Stimulated activated naive CD4-positive, alpha-beta T cell treated with Interleukin-2 at 50 U/mL for 16 hours (primary cell): ENCODE measurements around the gene ODR4.
"Not testable (repeated sequence)": the region's sequence is repeated elsewhere in the genome, so short reads cannot be mapped to it uniquely, and the experiment has no call there.

ENCODE experiments used
- DNase-seq: peaks from one replicate; lab custom pipeline; 2025; lab: John Stamatoyannopoulos, UW

The ODR4 gene

GRCh38 chr1:186421446-186421845, 45.8 kb downstream of the ODR4 start:
- no peak for DNase-seq

GRCh38 chr1:186424539-186424938, 48.9 kb downstream of the ODR4 start:
- no peak for DNase-seq

GRCh38 chr1:186426118-186426517, 50.5 kb downstream of the ODR4 start:
- DNase-seq = no peak

GRCh38 chr1:186429017-186429416, 53.4 kb downstream of the ODR4 start:
- DNase-seq = no peak

GRCh38 chr1:186435336-186435735, 59.7 kb downstream of the ODR4 start:
- DNase-seq = no peak

- no peak for DNase-seq
Observed at GRCh38 chr1:186438567-186438966, 62.9 kb downstream of the ODR4 start.

GRCh38 chr1:186440584-186440983, 64.9 kb downstream of the ODR4 start:
- no peak for DNase-seq

GRCh38 chr1:186442651-186443375, 67.2 kb downstream of the ODR4 start:
- no peak for DNase-seq

GRCh38 chr1:186443638-186444037, 68.0 kb downstream of the ODR4 start:
- no peak for DNase-seq

- no peak for DNase-seq
Observed at GRCh38 chr1:186446152-186446551, 70.5 kb downstream of the ODR4 start.

GRCh38 chr1:186454981-186455380, 79.3 kb downstream of the ODR4 start:
- no peak for DNase-seq

GRCh38 chr1:186456729-186457255, 81.2 kb downstream of the ODR4 start:
- DNase-seq = no peak

- DNase-seq = not testable (repeated sequence)
Observed at GRCh38 chr1:186459161-186459560, 83.5 kb downstream of the ODR4 start.

- DNase-seq = no peak
Observed at GRCh38 chr1:186461014-186461413, 85.4 kb downstream of the ODR4 start, which contains the start of gene PDC. TSS of gene PDC (minus strand) at chr1:186461114. CDS start at chr1:186449459, 11,655 bp downstream.

GRCh38 chr1:186463511-186463910, 87.9 kb downstream of the ODR4 start:
- DNase-seq = no peak

- DNase-seq = no peak
Observed at GRCh38 chr1:186463926-186464325, 88.3 kb downstream of the ODR4 start.

GRCh38 chr1:186465491-186465890, 89.9 kb downstream of the ODR4 start:
- not testable (repeated sequence) for DNase-seq

GRCh38 chr1:186465946-186466345, 90.3 kb downstream of the ODR4 start:
- DNase-seq = no peak
